ENCODE results near the gene SLC25A45. TPM values are rescaled to one million over a fixed set of nuclear protein-coding genes. Genes with fewer than 3 reads are reported as not detected.

Gene SLC25A45
- total RNA-seq (2014; rRNA removed; shearing (Covaris generic); ENCODE audit: low replicate concordance) = 1.1 and 2.3 TPM in 2 replicates

GRCh38 chr11:65382033-65382803 lies at the start of gene SLC25A45:
Gene SLC25A45 (minus strand): TSS chr11:65382646. CDS start chr11:65381951, 695 bp downstream.
- DNase-seq (ENCODE audit: low read depth) = peak; percentile 99
- in situ Hi-C loops (cut with HindIII; ENCODE audit: low pct_unique_long_range_greater_than_20kb, low sequenced_read_pairs) = no loop called here

- in situ Hi-C loops (cut with HindIII; ENCODE audit: low pct_unique_long_range_greater_than_20kb, low sequenced_read_pairs) = no loop called here
- DNase-seq (ENCODE audit: low read depth) = peak; percentile 45
Measured at GRCh38 chr11:65431451-65432099, 49.1 kb upstream of the SLC25A45 start.

GRCh38 chr11:65430406-65431217 lies 48.2 kb upstream of the SLC25A45 start:
- peak; percentile 50 for DNase-seq (ENCODE audit: low read depth)
- in situ Hi-C loops (cut with HindIII; ENCODE audit: low pct_unique_long_range_greater_than_20kb, low sequenced_read_pairs) = no loop called here

- in situ Hi-C loops (cut with HindIII; ENCODE audit: low pct_unique_long_range_greater_than_20kb, low sequenced_read_pairs) = no loop called here
- DNase-seq (ENCODE audit: low read depth) = peak; percentile 74
Measured at GRCh38 chr11:65429724-65430405, 47.4 kb upstream of the SLC25A45 start.

- in situ Hi-C loops (cut with HindIII; ENCODE audit: low pct_unique_long_range_greater_than_20kb, low sequenced_read_pairs) = no loop called here
- DNase-seq (ENCODE audit: low read depth) = peak; percentile 72
Measured at GRCh38 chr11:65429068-65429681, 46.7 kb upstream of the SLC25A45 start.

GRCh38 chr11:65428578-65429067 lies 46.2 kb upstream of the SLC25A45 start:
- no peak for DNase-seq (ENCODE audit: low read depth)
- in situ Hi-C loops (cut with HindIII; ENCODE audit: low pct_unique_long_range_greater_than_20kb, low sequenced_read_pairs) = no loop called here

- DNase-seq (ENCODE audit: low read depth) = peak; percentile 69
- in situ Hi-C loops (cut with HindIII; ENCODE audit: low pct_unique_long_range_greater_than_20kb, low sequenced_read_pairs) = no loop called here
Measured at GRCh38 chr11:65427691-65428577, 45.5 kb upstream of the SLC25A45 start.

- peak; percentile 66 for DNase-seq (ENCODE audit: low read depth)
- in situ Hi-C loops (cut with HindIII; ENCODE audit: low pct_unique_long_range_greater_than_20kb, low sequenced_read_pairs) = no loop called here
Measured at GRCh38 chr11:65426839-65427690, 44.6 kb upstream of the SLC25A45 start.

GRCh38 chr11:65425971-65426838 lies 43.8 kb upstream of the SLC25A45 start:
- in situ Hi-C loops (cut with HindIII; ENCODE audit: low pct_unique_long_range_greater_than_20kb, low sequenced_read_pairs) = no loop called here
- peak; percentile 53 for DNase-seq (ENCODE audit: low read depth)

- DNase-seq (ENCODE audit: low read depth) = peak; percentile 64
Measured at GRCh38 chr11:65425105-65425970, 42.9 kb upstream of the SLC25A45 start.

GRCh38 chr11:65424205-65425104 lies 42.0 kb upstream of the SLC25A45 start:
- peak; percentile 43 for DNase-seq (ENCODE audit: low read depth)
- in situ Hi-C loops (cut with HindIII; ENCODE audit: low pct_unique_long_range_greater_than_20kb, low sequenced_read_pairs) = no loop called here

More at GRCh38 chr11:65425105-65425970, 42.9 kb upstream of the SLC25A45 start:
- in situ Hi-C loops (cut with HindIII; ENCODE audit: low pct_unique_long_range_greater_than_20kb, low sequenced_read_pairs) = no loop called here

GRCh38 chr11:65423516-65424204 lies 41.2 kb upstream of the SLC25A45 start:
- in situ Hi-C loops (cut with HindIII; ENCODE audit: low pct_unique_long_range_greater_than_20kb, low sequenced_read_pairs) = no loop called here
- peak; percentile 45 for DNase-seq (ENCODE audit: low read depth)

All from Caki2 (cell line).